IMR-90 (cell line): ENCODE data around the gene KCNE2. TPM values are rescaled to one million over a fixed set of nuclear protein-coding genes. Genes with fewer than 3 reads are reported as not detected.

ENCODE experiments used
- ATAC-seq: fragments of 200-7000 bp; cut with Tn5 transposase; 2 replicates; pipeline ENCODE4 v1.9.1; 2020; ENCODE audit warnings: low read depth, mild to moderate bottlenecking, moderate library complexity
- BruUV-seq: library from RNA; stranded (reverse); fragments of 400-500 nt; replicated peaks from 2 replicates; lab custom pipeline; 2021; lab: Mats Ljungman, UMichigan
- CTCF ChIA-PET: fragments of 300-600 bp; formaldehyde crosslinking; extraction: SDS; loops from one replicate; lab custom pipeline; 2021; ENCODE audit warnings: antibody characterized with exemption; lab: Yijun Ruan, JAX
- POLR2A ChIA-PET: fragments of 300-600 bp; sonication (Branson Sonifier 250); formaldehyde crosslinking; loops from one replicate; lab custom pipeline; 2022; ENCODE audit warnings: antibody characterized with exemption; ENCODE audit not compliant: unreplicated experiment; lab: Charles Lee
- DNase-seq: peaks from one replicate; pipeline ENCODE4 v3.0.0; 2013
- H2AFZ ChIP-seq: replicated peaks from 2 replicates; pipeline ENCODE3; 2013; ENCODE audit warnings: low read length, mild to moderate bottlenecking; ENCODE audit not compliant: poor library complexity
- H2AK5ac ChIP-seq: 2 replicates; pipeline ENCODE4 v1.6.1; 2013; ENCODE audit warnings: low read depth, low read length, inconsistent platforms
- H2AK9ac ChIP-seq: replicated peaks from 2 replicates; pipeline ENCODE3; 2013; ENCODE audit warnings: mild to moderate bottlenecking, low read depth, low read length, moderate library complexity; ENCODE audit not compliant: poor library complexity
- H2BK120ac ChIP-seq: 2 replicates; pipeline ENCODE4 v1.6.1; 2013; ENCODE audit warnings: low read depth, low read length, inconsistent platforms
- H2BK15ac ChIP-seq: 3 replicates; pipeline ENCODE4 v1.6.1; 2013; ENCODE audit warnings: low read depth, low read length, inconsistent platforms
- H2BK20ac ChIP-seq: 2 replicates; pipeline ENCODE4 v1.6.1; 2013; ENCODE audit warnings: low read depth, mild to moderate bottlenecking, inconsistent platforms, low read length, moderate library complexity
- H2BK5ac ChIP-seq: 2 replicates; pipeline ENCODE4 v1.6.1; 2013; ENCODE audit warnings: mild to moderate bottlenecking, low read depth, low read length, inconsistent platforms; ENCODE audit not compliant: poor library complexity, severe bottlenecking
- H3K14ac ChIP-seq: replicated peaks from 2 replicates; pipeline ENCODE4 v1.6.1; 2013; ENCODE audit warnings: low read depth, low read length, inconsistent platforms
- H3K18ac ChIP-seq: 2 replicates; pipeline ENCODE4 v1.6.1; 2013; ENCODE audit warnings: low read depth, low read length, control low read depth
- H3K23ac ChIP-seq: 2 replicates; pipeline ENCODE4 v1.6.1; 2013; ENCODE audit warnings: low read depth, low read length, inconsistent platforms
- H3K27ac ChIP-seq: 2 replicates; pipeline ENCODE4 v1.5.1; 2013; ENCODE audit warnings: mild to moderate bottlenecking, control low read depth, low read length; ENCODE audit not compliant: insufficient read depth
- H3K27me3 ChIP-seq: 2 replicates; pipeline ENCODE4 v1.6.1; 2013; ENCODE audit warnings: low read length; ENCODE audit not compliant: control insufficient read depth, insufficient read depth
- H3K36me3 ChIP-seq: 2 replicates; pipeline ENCODE4 v1.6.1; 2013; ENCODE audit warnings: low read length, mixed read lengths; ENCODE audit not compliant: control insufficient read depth, insufficient read depth
- H3K4ac ChIP-seq: 2 replicates; pipeline ENCODE4 v1.6.1; 2013; ENCODE audit warnings: low read depth, low read length, inconsistent platforms
- H3K4me1 ChIP-seq: 2 replicates; pipeline ENCODE4 v1.6.1; 2013; ENCODE audit warnings: low read length, mixed read lengths; ENCODE audit not compliant: control insufficient read depth, insufficient read depth
- H3K4me2 ChIP-seq: 2 replicates; pipeline ENCODE4 v1.6.1; 2013; ENCODE audit warnings: low read depth, mild to moderate bottlenecking, control low read depth, low read length, moderate library complexity
- H3K4me3 ChIP-seq: 2 replicates; pipeline ENCODE4 v1.5.1; 2013; ENCODE audit warnings: low read depth, mild to moderate bottlenecking, control low read depth, low read length, moderate library complexity; ENCODE audit not compliant: insufficient read depth
- H3K56ac ChIP-seq: 2 replicates; pipeline ENCODE4 v1.6.1; 2013; ENCODE audit warnings: low read length, inconsistent platforms; ENCODE audit not compliant: insufficient read depth; ENCODE audit errors: extremely low read depth
- H3K79me1 ChIP-seq, 2 experiments: 2 replicates each; pipeline ENCODE4 v1.6.1; 2013; ENCODE audit warnings: low read length in 2 of 2, inconsistent platforms in 1 of 2, low read depth in 1 of 2
- H3K9ac ChIP-seq: 2 replicates; pipeline ENCODE4 v1.6.1; 2013; ENCODE audit warnings: low read depth, low read length, control low read depth
- H3K9me1 ChIP-seq: 2 replicates; pipeline ENCODE4 v1.6.1; 2013; ENCODE audit warnings: low read length, inconsistent platforms; ENCODE audit not compliant: insufficient read depth
- H3K9me3 ChIP-seq: 2 replicates; pipeline ENCODE4 v1.6.1; 2013; ENCODE audit warnings: low read length; ENCODE audit not compliant: control insufficient read depth, insufficient read depth
- H4K20me1 ChIP-seq: 2 replicates; pipeline ENCODE4 v1.6.1; 2013; ENCODE audit warnings: low read length, inconsistent platforms; ENCODE audit not compliant: insufficient read depth
- H4K5ac ChIP-seq: 2 replicates; pipeline ENCODE4 v1.6.1; 2013; ENCODE audit warnings: mild to moderate bottlenecking, low read depth, low read length, control low read depth
- H4K8ac ChIP-seq, 2 experiments: 2 replicates each; pipeline ENCODE4 v1.6.1; 2013; ENCODE audit warnings: low read depth in 2 of 2, low read length in 2 of 2, control low read depth in 1 of 2, inconsistent platforms in 1 of 2
- H4K91ac ChIP-seq: 2 replicates; pipeline ENCODE4 v1.6.1; 2013; ENCODE audit warnings: low read depth, low read length, inconsistent platforms; ENCODE audit not compliant: insufficient read depth
- BHLHE40 ChIP-seq: fragments of 150-350 bp; IDR thresholded peaks from 2 replicates; pipeline ENCODE4 v1.6.1; 2016; ENCODE audit warnings: mild to moderate bottlenecking, low read depth, low read length
- CEBPB ChIP-seq: IDR thresholded peaks from 2 replicates; pipeline ENCODE4 v1.6.1; 2012; ENCODE audit warnings: low read depth, low read length, improper control_type of control experiment
- CHD1 ChIP-seq: IDR thresholded peaks from 2 replicates; pipeline ENCODE4 v1.6.1; 2012; ENCODE audit warnings: low read depth, low read length, improper control_type of control experiment
- CTCF ChIP-seq: conservative IDR thresholded peaks from 2 replicates; pipeline ENCODE4 v1.5.1; 2012; ENCODE audit warnings: mild to moderate bottlenecking, low read depth, low read length, improper control_type of control experiment
- FOS ChIP-seq: fragments of 150-350 bp; IDR thresholded peaks from 2 replicates; pipeline ENCODE4 v1.6.1; 2016; ENCODE audit warnings: low read depth, low read length
- MAFK ChIP-seq: IDR thresholded peaks from 2 replicates; pipeline ENCODE4 v1.6.1; 2012; ENCODE audit warnings: low read depth, low read length, improper control_type of control experiment
- MAZ ChIP-seq: IDR thresholded peaks from 2 replicates; pipeline ENCODE4 v1.6.1; 2012; ENCODE audit warnings: low read depth, mild to moderate bottlenecking, low read length, improper control_type of control experiment, moderate library complexity, borderline replicate concordance
- MXI1 ChIP-seq: IDR thresholded peaks from 2 replicates; pipeline ENCODE4 v1.6.1; 2012; ENCODE audit warnings: low read depth, mild to moderate bottlenecking, low read length, moderate library complexity, borderline replicate concordance
- NFE2L2 ChIP-seq: fragments of 150-350 bp; IDR thresholded peaks from 2 replicates; pipeline ENCODE4 v1.6.1; 2016; ENCODE audit warnings: low read depth, mild to moderate bottlenecking, low read length
- POLR2A ChIP-seq: IDR thresholded peaks from 2 replicates; pipeline ENCODE4 v1.6.1; 2012; ENCODE audit warnings: mild to moderate bottlenecking, low read depth, low read length
- RAD21 ChIP-seq: IDR thresholded peaks from 2 replicates; pipeline ENCODE4 v1.6.1; 2012; ENCODE audit warnings: low read length, improper control_type of control experiment
- RCOR1 ChIP-seq: IDR thresholded peaks from 2 replicates; pipeline ENCODE4 v1.6.1; 2012; ENCODE audit warnings: mild to moderate bottlenecking, low read length, improper control_type of control experiment; ENCODE audit not compliant: insufficient replicate concordance
- RFX5 ChIP-seq: IDR thresholded peaks from 2 replicates; pipeline ENCODE4 v1.8.0; 2012; ENCODE audit warnings: low read depth, mild to moderate bottlenecking, low read length, moderate library complexity
- SMC3 ChIP-seq: fragments of 150-350 bp; IDR thresholded peaks from 2 replicates; pipeline ENCODE4 v1.6.1; 2016; ENCODE audit warnings: low read depth, mild to moderate bottlenecking, antibody characterized with exemption, low read length, moderate library complexity
- USF2 ChIP-seq: fragments of 150-350 bp; IDR thresholded peaks from 2 replicates; pipeline ENCODE4 v1.6.1; 2017; ENCODE audit warnings: mild to moderate bottlenecking, antibody characterized with exemption, low read length, low read depth
- WGBS, 2 experiments: methylation state at CpG; one replicate each; pipeline versions ENCODE4 v1.1.5 to v1.1.7; 2013; ENCODE audit warnings: missing lambda C conversion rate in 2 of 2; ENCODE audit not compliant: insufficient read length in 1 of 2; ENCODE audit errors: extremely low coverage in 2 of 2; 5-methylcytosine and 5-hydroxymethylcytosine counted together
- dilution Hi-C: fragments of 300-500 bp; cut with HindIII; formaldehyde crosslinking; loops from one replicate; pipeline ENCODE4 v1.14.3; 2018; ENCODE audit warnings: low sequenced_read_pairs; ENCODE audit not compliant: unreplicated experiment
- in situ Hi-C: fragments of 300-500 bp; cut with MboI; formaldehyde crosslinking; loops from 3 replicates; pipeline ENCODE4 v1.14.3; 2019; ENCODE audit warnings: low sequenced_read_pairs, inconsistent platforms, mixed read lengths
- intact Hi-C: fragments of 100-400 bp; cut with micrococcal nuclease; formaldehyde crosslinking; loops from 2 replicates; pipeline ENCODE4 v1.10.0; 2022
- polyA plus RNA-seq, 3 experiments: library from polyadenylated mRNA; depleted of rRNA; stranded (reverse); fragments of >200 nt; gene quantifications; 2 replicates each; pipeline ENCODE4 v1.2.3, GENCODE V29; 2012; ENCODE audit warnings: low replicate concordance in 1 of 3
- total RNA-seq: library from RNA; depleted of rRNA; stranded (reverse); fragments of >200 nt; gene quantifications from 2 replicates; pipeline ENCODE4 v1.2.3, GENCODE V29; 2012
- TF ChIP-seq, protein P1 (sequence below): fragments of 150-350 bp; IDR thresholded peaks from 2 replicates; pipeline ENCODE4 v1.6.1; 2016; ENCODE audit warnings: low read depth, mild to moderate bottlenecking, low read length, moderate library complexity, borderline replicate concordance

KCNE2 gene
- total and polyA plus RNA-seq, 2 of the 4 experiments (the other 2 are of a cell fraction): not detected

- POLR2A ChIA-PET: no interaction called here
Measured at GRCh38 chr21:34355570-34355969, 8.2 kb upstream of the KCNE2 start.

More at GRCh38 chr21:34355570-34355969, 8.2 kb upstream of the KCNE2 start:
- Histone ChIP-seq H2BK15ac (no peak overlapping the region), H4K20me1 (no peaks in the 10 kb centered on the region), H3K14ac (no peak overlapping the region), H3K36me3 (no peaks in the 10 kb centered on the region), H3K9me3 (peaks cover 4% of the 10 kb centered on the region), H2AK9ac (no peak overlapping the region), H4K8ac (no peak overlapping the region), H3K27ac (no peak overlapping the region), H3K9me1 (no peaks in the 10 kb centered on the region), H3K4ac (no peak overlapping the region), H4K91ac (no peak overlapping the region), H3K4me2 (no peak overlapping the region), H3K4me1 (no peaks in the 10 kb centered on the region), H2BK20ac (no peak overlapping the region), H2AK5ac (no peak overlapping the region), H4K5ac (no peak overlapping the region), H3K4me3 (no peak overlapping the region), H3K56ac (no peak overlapping the region), H2AFZ (no peak overlapping the region), H3K9ac (no peak overlapping the region), H2BK120ac (no peak overlapping the region), H3K79me1 (no peaks in the 10 kb centered on the region), H2BK5ac (no peak overlapping the region), H3K27me3 (peaks cover 26% of the 10 kb centered on the region), H3K18ac (no peak overlapping the region), H3K23ac (no peak overlapping the region)
- DNase-seq (no peak), ATAC-seq (no peak)
- TF ChIP-seq MAZ: no peak
- no peak for TF ChIP-seq NFE2L2
- TF ChIP-seq CHD1: no peak
- TF ChIP-seq POLR2A: no peak
- TF ChIP-seq RFX5: no peak
- TF ChIP-seq, protein P1, sequence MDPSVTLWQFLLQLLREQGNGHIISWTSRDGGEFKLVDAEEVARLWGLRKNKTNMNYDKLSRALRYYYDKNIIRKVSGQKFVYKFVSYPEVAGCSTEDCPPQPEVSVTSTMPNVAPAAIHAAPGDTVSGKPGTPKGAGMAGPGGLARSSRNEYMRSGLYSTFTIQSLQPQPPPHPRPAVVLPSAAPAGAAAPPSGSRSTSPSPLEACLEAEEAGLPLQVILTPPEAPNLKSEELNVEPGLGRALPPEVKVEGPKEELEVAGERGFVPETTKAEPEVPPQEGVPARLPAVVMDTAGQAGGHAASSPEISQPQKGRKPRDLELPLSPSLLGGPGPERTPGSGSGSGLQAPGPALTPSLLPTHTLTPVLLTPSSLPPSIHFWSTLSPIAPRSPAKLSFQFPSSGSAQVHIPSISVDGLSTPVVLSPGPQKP: no peak
- TF ChIP-seq CEBPB: no peak
- no peak for TF ChIP-seq RAD21
- TF ChIP-seq USF2: no peak
- no peak for TF ChIP-seq SMC3
- TF ChIP-seq CTCF: no peak
- no peak for TF ChIP-seq FOS
- TF ChIP-seq BHLHE40: no peak
- TF ChIP-seq RCOR1: no peak
- no peak for TF ChIP-seq MXI1
- no peak for TF ChIP-seq MAFK
- BruUV-seq: no TSS peak
- intact Hi-C loops (no loop called here), dilution Hi-C loops (no loop called here), in situ Hi-C loops (no loop called here)
- 100% methylated on average over 1 of the region's 5 CpGs; no CpG with 5 or more reads in 1 of the 2 experiments for WGBS, 2 experiments
- CTCF ChIA-PET: interaction anchor here (1.3 kb wide), 1 partner anchor 12 kb away, joined by 3 read pairs; no protein-coding TSS in a partner anchor
